GM19025 (cell line): ENCODE data around the gene WDFY3.

Experiments used
- ATAC-seq: cut with Tn5 transposase; IDR thresholded peaks from one replicate; pipeline ENCODE4 v1.9.1; 2021; ENCODE audit warnings: mild to moderate bottlenecking, low read depth, moderate library complexity; ENCODE audit not compliant: unreplicated experiment

The WDFY3 gene, protein sequence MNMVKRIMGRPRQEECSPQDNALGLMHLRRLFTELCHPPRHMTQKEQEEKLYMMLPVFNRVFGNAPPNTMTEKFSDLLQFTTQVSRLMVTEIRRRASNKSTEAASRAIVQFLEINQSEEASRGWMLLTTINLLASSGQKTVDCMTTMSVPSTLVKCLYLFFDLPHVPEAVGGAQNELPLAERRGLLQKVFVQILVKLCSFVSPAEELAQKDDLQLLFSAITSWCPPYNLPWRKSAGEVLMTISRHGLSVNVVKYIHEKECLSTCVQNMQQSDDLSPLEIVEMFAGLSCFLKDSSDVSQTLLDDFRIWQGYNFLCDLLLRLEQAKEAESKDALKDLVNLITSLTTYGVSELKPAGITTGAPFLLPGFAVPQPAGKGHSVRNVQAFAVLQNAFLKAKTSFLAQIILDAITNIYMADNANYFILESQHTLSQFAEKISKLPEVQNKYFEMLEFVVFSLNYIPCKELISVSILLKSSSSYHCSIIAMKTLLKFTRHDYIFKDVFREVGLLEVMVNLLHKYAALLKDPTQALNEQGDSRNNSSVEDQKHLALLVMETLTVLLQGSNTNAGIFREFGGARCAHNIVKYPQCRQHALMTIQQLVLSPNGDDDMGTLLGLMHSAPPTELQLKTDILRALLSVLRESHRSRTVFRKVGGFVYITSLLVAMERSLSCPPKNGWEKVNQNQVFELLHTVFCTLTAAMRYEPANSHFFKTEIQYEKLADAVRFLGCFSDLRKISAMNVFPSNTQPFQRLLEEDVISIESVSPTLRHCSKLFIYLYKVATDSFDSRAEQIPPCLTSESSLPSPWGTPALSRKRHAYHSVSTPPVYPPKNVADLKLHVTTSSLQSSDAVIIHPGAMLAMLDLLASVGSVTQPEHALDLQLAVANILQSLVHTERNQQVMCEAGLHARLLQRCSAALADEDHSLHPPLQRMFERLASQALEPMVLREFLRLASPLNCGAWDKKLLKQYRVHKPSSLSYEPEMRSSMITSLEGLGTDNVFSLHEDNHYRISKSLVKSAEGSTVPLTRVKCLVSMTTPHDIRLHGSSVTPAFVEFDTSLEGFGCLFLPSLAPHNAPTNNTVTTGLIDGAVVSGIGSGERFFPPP (N-terminal part only)

DNA sequence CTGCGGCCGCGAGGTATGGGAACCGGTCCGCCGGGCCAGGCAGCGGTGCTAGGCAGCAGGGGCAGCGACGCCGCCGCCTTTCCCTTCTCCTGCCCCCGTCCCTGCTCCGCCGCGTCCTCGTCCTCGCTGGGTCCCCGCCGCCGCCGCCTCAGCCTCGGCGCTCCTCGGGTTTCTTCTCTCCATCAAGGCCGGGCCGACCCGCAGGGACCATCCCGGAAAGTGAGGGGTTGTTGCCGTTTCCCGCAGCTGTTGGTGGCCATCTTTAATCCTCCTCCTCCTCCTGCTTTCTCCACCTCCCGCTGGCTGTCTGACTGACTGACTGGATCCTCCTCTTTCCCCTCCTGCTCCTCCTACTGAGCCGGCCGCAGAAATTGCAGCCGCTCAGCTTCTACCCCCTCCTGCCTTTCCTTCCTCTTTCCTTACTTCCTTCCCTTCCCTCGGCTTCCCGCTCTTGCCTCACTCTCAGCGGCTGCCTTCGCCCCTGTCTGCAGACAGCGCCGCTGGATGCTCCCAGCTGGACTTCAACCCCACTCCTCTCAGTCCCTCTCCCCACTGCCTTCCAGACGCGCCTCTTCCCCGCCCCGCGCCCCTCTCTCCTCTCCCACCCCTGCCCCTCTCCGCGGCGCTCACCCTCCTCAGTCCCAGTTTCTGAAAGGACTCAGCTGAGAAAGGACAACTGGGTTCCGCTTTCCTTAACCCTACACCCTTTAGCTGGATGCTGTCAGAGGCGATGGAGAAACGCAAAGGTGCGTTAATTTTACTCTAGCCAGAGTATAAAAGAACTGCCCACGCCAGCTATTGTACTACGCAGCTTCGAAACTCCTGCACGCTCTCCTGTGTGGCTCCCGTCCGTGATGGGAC is at the start of gene WDFY3:
Gene WDFY3 (minus strand): TSS at position 309 of the 861 bp plus-strand sequence. CDS start 106,099 bp downstream, outside the sequence.
- ATAC-seq = no peak

DNA sequence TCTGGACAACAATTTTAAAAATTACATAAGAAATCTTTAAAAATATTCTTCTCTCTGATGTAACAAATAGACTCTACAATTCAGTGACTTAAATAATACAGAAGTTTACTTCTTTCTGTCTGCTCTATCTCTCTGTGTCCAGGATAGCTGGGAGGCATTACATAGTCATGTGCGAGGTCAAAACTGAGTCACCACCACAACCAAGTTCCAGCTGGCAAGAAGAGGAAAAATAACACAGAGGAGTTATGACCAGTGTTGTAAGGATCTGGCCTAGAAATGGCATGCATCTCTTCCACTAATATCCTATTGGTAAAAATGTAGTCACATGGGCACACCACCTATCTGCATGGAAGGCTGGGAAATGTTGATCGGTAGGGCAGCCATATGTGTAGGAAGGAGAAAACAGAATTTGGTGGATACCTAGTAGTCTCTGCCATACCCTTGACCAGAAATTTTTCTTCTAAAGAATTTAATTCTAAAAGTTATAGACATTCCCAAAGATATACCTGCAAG is 39.4 kb upstream of the WDFY3 start:
- ATAC-seq = no peak

DNA sequence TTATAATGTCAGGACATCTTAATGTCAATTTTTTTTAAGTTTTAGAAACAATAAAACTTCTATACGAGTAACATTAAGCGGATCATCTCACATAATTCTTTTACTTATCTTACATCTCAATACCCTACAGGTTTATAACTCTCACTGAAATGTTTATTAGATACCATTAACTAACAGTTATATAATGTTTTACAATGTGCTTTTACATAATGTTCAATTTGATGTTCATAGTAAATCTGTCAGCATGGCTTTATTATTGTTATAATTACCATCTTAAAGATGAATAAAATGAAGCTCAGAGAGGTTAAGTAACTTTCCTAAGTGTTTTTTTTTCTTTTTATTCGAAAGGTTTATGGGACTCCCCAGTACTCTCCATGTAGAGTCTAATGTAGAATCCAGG is 33.9 kb upstream of the WDFY3 start:
- no peak for ATAC-seq

DNA sequence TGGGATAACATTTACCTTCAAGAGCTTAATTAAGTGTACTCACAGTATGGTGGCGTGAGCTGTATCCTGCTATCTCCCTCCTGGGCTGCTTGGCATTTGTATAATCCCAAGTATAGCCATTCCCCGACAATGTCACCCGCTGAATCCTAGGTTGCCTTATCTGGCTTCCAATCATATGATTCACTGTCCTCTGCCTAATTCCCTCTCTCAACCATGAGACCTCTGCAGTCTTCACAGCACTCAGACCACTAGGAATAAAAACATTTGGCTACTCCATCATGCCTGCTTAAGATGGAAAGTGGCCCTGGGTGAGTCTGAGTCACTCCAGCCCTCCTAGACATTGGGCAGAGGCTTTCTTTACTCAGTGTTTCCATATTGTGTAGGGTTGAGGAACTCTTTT is 28.9 kb upstream of the WDFY3 start:
- ATAC-seq = no peak

DNA sequence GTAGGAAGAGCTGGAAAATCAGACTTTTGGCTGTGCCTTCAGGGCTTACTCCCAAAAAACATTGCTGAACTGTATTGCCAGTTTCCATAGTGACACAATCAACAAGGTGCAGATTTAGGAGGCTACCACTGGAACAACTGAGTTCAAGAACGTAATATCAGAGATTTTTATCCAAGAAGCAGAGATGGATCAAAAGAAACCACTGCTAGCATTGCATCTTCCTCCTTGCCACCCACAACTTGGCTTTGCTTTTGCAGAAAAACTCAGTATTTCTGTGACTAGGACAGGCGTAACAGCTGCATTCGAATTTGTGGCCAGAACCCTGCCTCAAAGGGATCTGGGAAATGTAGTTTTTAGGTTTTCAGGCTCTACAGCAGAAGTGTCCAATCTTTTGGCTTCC is 27.8 kb upstream of the WDFY3 start:
- no peak for ATAC-seq

DNA sequence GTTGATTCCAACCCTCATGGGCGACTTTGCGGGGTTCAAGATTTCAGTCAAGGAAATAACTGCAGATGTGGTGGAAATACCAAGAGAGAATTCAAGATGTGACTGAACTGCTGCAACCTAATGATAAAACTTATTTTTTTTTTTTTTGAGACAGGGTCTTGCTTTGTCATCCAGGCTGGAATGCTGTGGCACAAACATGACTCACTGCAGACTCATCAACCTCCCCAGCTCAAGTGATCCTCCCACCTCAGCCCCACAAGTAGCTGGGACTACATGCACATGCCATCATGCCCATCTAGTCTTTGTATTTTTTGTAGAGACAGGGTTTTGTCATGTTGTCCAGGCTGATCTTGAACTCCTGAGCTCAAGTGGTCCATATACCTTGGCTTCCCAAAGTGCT is 19.5 kb upstream of the WDFY3 start:
- ATAC-seq = no peak

DNA sequence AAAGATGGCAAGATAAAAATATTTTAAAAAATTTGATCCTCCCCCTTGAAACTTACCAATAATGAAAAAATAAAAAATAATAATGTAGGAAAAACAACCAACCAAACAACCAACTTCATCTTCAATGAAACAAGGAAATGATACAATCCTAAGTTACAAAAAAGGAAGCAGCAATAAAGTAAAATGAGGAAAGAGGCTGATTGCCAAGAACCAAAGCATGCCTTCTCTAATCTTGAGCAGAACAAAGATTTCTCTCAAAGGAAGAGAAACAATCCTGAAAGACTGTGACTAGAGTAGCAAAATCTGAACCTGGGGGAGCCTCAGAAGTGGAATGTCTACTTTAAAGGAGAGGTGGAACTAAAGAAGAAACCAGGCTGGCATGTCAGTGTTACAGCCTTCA is 10.9 kb upstream of the WDFY3 start:
- ATAC-seq = no peak

DNA sequence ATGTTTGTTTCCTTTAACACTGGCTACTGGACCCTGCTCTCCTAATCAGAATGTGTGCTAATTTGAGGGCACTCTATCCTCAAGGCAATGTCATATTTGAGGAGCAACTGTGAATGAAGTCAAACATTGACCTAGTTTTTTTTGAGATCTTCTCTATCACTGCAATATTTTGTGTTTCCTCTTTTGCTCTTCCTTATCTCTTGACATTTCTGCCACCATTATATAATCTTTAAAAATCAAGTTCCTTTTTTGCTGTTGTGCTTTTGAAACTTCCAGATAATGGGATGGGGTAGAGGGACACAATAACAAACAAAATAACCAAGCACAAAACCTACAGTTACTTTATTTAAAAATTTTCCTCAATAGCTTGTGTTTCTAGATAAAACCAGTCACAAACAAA is 7.4 kb upstream of the WDFY3 start:
- no peak for ATAC-seq

DNA sequence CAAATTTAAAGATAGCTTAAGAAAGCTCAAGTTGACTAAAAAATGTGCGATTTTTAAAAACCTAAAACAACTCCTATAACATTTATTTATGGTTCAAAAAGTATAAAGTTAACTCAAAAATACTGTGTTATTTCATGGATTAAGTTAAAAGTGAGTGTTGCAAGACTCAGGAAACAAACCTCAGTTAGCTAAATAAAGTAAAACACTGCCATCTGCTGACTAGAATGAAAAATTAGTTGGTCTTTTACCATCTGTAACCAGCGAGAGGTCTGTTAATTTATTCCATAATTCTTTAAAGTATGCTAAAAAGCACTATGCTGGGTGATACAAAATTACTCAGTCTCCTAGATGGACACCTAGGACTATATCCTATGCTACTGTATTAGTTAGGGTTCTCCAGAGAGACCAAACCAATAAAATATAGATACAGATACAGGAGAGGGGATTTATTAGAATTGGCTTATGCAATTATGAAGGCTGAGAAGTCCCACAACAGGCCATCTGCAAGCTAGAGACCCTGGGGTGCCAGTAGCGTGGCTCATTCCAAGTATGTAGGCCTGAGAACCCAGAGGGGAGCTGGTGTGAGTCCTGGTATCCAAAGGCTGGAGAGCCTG is 4.9 kb upstream of the WDFY3 start:
- no peak for ATAC-seq

DNA sequence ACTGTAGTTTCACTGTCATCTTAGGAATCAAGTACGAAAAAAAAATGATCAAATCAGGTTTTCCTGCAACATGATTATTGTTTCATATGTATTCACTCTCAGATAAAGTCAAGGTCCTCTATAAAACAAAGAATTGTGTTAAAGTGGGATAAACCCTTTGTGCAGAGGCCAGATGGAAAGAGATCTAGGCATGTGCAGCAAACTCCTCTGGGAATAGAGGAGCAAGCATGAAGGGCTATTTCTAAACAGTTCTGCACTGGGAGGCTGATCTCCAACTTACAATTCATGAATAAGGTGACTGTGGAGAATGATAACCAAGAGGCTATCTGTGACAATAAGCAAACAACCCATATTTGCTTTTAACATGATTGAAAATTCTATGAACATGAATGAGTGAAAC is 2.4 kb upstream of the WDFY3 start:
- ATAC-seq = no peak

DNA sequence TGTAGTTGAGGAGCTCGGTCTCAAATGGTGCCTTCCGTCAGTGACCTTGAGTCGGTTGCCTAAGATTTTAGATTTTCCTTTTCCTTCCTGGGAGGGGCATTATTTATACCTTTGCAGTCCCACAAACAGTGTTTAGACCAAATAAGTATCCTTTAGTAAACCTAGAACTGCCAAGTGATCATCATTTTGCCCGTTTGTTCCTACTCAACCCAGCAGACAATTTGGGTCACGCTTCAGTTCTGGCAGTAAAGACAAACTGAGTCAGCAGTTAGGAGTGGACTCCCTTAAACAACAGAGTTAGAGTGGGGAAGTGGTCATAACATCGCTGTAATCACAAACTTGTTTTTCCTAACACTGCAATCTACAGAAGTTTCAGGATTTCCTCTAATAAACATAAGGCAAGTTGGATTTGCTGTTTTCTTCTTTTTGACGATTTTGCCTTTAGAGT is 777 bp upstream of the WDFY3 start:
- ATAC-seq = no peak

DNA sequence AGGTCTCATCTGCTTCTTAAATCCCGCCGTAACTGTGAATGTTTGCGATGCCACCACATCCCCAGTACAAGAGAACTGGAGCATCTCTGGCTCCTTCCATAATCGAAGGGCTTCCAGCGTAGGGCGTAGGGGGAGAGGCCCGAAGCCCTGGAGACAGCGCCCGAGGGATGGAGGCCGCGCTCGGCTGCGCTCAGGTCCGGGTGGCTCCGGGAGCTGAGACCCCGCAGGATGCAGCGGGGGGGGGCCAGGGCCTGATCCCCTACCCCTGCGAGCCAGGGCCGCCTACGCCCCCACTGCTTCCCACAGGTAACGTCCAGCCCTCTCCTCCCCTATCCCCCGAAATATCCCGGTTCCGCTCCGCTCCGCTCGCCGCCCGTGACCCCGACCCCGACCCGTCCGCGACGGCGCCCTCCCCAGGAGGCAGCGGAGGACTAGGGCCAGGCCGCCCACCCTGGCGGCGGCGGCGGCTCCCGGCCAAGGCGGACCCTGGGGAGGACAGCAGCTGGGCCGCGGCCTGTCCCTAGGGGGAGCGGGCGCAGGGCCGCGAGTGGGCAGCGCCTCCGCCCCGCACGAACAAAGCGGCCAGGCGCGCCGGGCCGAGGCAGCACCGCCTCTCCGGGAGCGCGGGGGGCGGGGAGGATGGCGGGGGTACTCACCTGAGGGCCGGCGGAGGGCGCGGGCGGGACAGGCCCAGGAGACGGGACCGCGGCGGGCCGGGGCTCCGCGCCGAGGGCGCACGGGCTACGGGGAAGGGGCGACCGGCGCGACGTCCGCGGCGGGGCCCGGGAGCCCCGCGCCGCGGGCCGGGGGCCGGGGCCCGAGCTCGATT is 723 bp downstream of the WDFY3 start:
- no peak for ATAC-seq

DNA sequence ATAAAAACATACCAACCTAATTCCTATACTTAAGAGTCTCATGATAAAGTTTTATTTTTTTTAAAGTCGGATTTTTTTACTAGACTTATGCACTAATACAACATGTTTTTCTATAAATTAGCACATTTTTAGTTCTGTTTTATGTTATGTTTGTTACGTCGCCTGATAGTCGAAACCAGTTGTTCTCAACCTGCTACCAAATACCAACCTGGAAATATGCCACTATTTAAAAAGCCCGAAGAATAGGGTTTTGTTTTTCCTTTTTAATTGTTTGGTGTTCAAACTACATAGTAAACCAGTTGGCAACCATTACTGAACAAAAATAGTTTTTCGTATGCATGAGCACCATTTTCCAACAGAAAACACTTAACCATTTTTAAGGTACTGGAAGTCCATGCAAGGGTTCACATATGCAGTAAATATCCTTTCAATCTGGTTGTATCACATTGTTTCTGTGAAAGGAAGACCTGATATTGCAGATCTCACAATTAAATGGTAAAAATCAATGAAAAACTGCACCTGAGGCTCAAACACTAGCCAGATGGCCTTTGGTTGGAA is 1.4 kb downstream of the WDFY3 start:
- no peak for ATAC-seq

DNA sequence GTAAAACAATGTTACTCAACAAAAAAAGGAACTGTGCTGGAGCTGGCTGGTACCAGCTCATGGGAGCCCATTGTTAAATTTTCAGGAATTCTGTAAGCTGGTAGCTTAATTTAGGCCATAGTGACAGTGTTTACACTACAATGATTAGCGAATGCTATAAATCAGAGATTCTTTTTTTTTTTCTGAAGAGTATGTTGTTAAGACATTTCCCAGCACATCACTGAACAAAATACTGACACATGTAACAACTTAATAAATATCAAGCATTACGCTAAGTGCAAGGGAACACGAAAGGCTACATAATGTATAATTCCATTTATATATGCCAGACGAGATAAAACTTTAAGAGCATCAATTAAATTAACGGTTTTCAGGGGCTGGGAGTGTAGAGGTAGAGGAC is 4.4 kb downstream of the WDFY3 start:
- no peak for ATAC-seq

DNA sequence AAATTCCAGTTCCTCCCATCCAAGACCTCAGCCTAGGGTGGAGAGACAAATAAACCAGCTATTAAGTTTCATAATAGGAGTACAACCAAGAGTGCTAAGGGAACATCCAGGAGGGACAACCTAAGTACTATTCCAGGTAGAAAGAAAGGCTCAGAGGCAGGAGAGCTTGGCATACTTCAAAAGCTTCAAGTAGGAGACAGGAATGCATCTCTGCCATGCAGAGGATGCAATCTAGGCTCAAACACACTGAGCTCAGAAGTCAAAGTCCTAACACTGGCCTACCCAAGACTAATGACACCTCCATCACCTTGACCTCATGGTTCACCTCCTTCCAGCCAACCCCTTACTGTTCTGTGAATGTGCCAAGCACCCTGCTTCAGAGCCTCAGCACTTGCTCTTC is 8.1 kb downstream of the WDFY3 start:
- ATAC-seq = no peak

DNA sequence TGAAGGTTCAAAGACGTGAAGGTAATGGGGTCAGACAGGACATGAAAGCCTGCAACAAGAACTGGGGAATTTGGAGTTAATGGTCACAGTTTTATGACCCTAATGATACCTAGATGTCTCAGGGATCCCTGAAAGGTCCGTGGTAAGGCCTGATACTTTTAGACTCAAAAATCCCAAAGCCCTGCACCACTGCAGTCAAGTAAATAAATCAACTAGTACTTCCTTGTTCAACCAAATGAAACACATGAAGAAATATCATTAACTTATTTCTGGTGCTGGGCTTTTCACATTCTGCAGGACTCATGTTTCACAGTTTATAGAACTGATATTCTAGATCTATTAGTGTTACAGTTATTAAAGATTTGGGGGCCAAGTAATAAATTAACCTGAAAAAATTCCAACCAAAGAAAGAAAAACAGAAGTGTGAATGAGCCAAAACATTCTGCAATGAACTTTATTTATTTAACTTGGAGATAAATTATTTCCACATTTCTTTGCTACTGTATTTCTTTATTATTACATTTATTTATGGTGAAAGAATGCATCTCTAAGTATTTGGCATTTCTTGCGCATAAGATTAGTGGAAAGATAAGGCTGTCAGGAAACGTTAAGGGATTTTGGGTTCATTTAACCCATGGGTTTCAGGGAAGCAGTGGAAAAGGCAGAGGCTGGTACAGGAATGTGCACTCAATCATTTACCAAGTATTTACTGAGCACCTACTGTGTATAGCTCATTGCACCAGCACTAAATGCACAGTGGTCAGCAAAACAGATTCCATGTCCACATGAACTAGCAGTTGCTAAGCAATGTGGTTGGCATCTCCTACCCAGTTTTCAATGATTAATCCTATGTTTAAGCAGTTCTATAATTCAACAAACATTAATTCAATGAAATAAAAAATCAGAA is 8.7 kb downstream of the WDFY3 start:
- no peak for ATAC-seq

DNA sequence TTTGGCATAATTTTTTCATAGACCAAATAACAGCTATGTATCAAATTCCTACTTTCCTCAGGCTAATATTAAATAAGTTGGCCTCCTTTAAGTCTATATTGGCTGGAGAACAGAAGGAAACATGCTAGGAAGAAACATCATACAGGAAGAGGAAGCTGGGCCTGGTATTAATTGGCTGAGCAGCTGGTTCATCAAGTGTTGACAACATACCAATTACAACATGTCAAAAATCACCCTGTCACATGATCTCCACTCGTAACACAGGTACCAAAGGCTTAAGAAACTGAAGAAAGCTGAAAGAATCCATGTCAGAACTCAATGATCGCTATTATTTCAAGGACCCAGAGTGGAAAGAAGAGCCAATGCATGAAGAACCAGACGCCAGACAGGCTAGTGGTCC is 10.5 kb downstream of the WDFY3 start:
- no peak for ATAC-seq
